Activated CD4-positive, alpha-beta T cell treated with anti-CD3 and anti-CD28 coated beads for 48 hours (primary cell): ENCODE results near the gene RIMOC1.

ENCODE experiments used
- DNase-seq: peaks from one replicate; pipeline ENCODE4 v3.0.0-alpha.2; 2020

RIMOC1 gene

GRCh38 chr5:41903892-41904799 is at the start of gene RIMOC1:
RIMOC1 (plus strand) TSS chr5:41904344; CDS start chr5:41904368, 24 bp downstream.
- DNase-seq = peak; percentile 99

GRCh38 chr5:41856644-41857491 is 47.3 kb upstream of the RIMOC1 start:
- DNase-seq = peak; percentile 58

- no peak for DNase-seq
Measured at GRCh38 chr5:41857989-41858388, 46.2 kb upstream of the RIMOC1 start.

GRCh38 chr5:41858890-41859289 is 45.3 kb upstream of the RIMOC1 start:
- DNase-seq = no peak

- no peak for DNase-seq
Measured at GRCh38 chr5:41863871-41864486, 40.2 kb upstream of the RIMOC1 start.

GRCh38 chr5:41869151-41869723 is 34.9 kb upstream of the RIMOC1 start:
- no peak for DNase-seq

- peak; percentile 96 for DNase-seq
Measured at GRCh38 chr5:41869724-41870626, 34.2 kb upstream of the RIMOC1 start, which contains the start of gene OXCT1. OXCT1 (minus strand) TSS chr5:41870425; CDS start chr5:41870358, 67 bp downstream.

- no peak for DNase-seq
Measured at GRCh38 chr5:41870627-41871048, 33.5 kb upstream of the RIMOC1 start.

- DNase-seq = no peak
Measured at GRCh38 chr5:41871852-41872251, 32.3 kb upstream of the RIMOC1 start.

GRCh38 chr5:41874512-41875060 is 29.6 kb upstream of the RIMOC1 start:
- DNase-seq = no peak

- DNase-seq = no peak
Measured at GRCh38 chr5:41875121-41875520, 29.0 kb upstream of the RIMOC1 start.

GRCh38 chr5:41876678-41877077 is 27.5 kb upstream of the RIMOC1 start:
- DNase-seq = no peak

GRCh38 chr5:41877408-41877807 is 26.7 kb upstream of the RIMOC1 start:
- DNase-seq = no peak

- no peak for DNase-seq
Measured at GRCh38 chr5:41878173-41878572, 26.0 kb upstream of the RIMOC1 start.

GRCh38 chr5:41878643-41879478 is 25.3 kb upstream of the RIMOC1 start:
- DNase-seq = no peak

- no peak for DNase-seq
Measured at GRCh38 chr5:41882765-41883164, 21.4 kb upstream of the RIMOC1 start.

- DNase-seq = no peak
Measured at GRCh38 chr5:41883243-41883642, 20.9 kb upstream of the RIMOC1 start.

- DNase-seq = no peak
Measured at GRCh38 chr5:41883936-41884335, 20.2 kb upstream of the RIMOC1 start.

- no peak for DNase-seq
Measured at GRCh38 chr5:41885286-41885685, 18.9 kb upstream of the RIMOC1 start.

- DNase-seq = no peak
Measured at GRCh38 chr5:41891066-41891707, 13.0 kb upstream of the RIMOC1 start.
